Esophagus muscularis mucosa (tissue), 3 donors: ENCODE data around the gene TMEM229B.

ENCODE experiments used
- POLR2AphosphoS5 ChIP-seq, 2 donors: sonication (generic); formaldehyde crosslinking; IDR thresholded peaks; one replicate each; pipeline ENCODE4 v1.6.1; 2017; ENCODE audit warnings: antibody characterized with exemption in 2 of 2
- TF ChIP-seq, protein P1 (sequence below), 3 experiments: fragments of 200-600 bp in 2 of 3; fragments of 450-650 bp in 1 of 3; sonication (generic) in 2 of 3; IDR thresholded peaks; one replicate each; pipeline ENCODE4 v1.5.1; 2017 to 2019; ENCODE audit warnings: antibody characterized with exemption in 3 of 3, mild to moderate bottlenecking in 2 of 3, moderate library complexity in 1 of 3

DNA sequence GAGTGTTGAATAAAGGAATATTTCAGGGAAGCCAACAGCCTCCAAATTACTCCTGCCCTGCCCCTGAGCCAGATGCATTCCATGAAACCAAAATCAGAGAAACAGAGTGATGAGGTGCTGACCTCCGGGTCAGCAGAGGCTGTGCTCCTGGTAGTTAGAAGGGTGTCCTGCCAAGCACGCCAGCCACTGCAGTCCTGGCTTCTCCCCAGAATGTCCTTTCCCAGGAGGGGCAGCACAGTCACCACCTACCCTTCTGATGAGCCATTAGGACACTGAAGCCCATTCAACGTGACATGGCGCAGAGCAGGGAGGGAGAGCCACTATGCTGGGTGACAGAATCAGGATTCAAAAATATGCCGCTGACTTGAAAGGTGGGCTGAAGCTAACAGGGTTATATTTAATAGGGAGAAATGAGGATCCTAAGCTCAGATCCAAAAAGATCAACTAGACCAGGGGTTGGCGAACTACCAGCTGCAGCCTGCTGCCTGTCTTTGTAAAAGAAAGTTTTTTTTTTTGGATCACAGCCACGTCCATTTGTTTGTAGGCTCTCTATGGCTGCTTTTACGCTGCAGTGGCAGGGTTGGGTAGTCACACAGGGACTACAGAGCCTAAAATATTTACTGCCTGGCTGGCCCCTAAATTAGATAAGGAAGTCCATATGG lies 42.0 kb downstream of the TMEM229B start:
- no peak for TF ChIP-seq POLR2AphosphoS5 (IDR thresholded peaks at IDR 0.05)
- TF ChIP-seq, protein P1, sequence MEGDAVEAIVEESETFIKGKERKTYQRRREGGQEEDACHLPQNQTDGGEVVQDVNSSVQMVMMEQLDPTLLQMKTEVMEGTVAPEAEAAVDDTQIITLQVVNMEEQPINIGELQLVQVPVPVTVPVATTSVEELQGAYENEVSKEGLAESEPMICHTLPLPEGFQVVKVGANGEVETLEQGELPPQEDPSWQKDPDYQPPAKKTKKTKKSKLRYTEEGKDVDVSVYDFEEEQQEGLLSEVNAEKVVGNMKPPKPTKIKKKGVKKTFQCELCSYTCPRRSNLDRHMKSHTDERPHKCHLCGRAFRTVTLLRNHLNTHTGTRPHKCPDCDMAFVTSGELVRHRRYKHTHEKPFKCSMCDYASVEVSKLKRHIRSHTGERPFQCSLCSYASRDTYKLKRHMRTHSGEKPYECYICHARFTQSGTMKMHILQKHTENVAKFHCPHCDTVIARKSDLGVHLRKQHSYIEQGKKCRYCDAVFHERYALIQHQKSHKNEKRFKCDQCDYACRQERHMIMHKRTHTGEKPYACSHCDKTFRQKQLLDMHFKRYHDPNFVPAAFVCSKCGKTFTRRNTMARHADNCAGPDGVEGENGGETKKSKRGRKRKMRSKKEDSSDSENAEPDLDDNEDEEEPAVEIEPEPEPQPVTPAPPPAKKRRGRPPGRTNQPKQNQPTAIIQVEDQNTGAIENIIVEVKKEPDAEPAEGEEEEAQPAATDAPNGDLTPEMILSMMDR (IDR thresholded peaks at IDR 0.05), result no peak
